Thyroid gland (tissue), 4 donors: ENCODE data around the gene TNFSF13.

ENCODE experiments used
- POLR2A ChIP-seq, 2 donors: fragments of 450-650 bp; IDR thresholded peaks; one replicate each; pipeline ENCODE4 v1.6.1; 2017; ENCODE audit warnings: antibody characterized with exemption in 2 of 2, mild to moderate bottlenecking in 2 of 2, moderate library complexity in 1 of 2
- TF ChIP-seq, protein P1 (sequence below), 6 experiments: fragments of 200-600 bp in 3 of 6; fragments of 450-650 bp in 3 of 6; sonication (generic) in 3 of 6; IDR thresholded peaks; one replicate each; pipeline ENCODE4 v1.5.1; 2016 to 2019; ENCODE audit warnings: antibody characterized with exemption in 6 of 6, mild to moderate bottlenecking in 2 of 6, inconsistent platforms in 1 of 6, moderate library complexity in 1 of 6

DNA sequence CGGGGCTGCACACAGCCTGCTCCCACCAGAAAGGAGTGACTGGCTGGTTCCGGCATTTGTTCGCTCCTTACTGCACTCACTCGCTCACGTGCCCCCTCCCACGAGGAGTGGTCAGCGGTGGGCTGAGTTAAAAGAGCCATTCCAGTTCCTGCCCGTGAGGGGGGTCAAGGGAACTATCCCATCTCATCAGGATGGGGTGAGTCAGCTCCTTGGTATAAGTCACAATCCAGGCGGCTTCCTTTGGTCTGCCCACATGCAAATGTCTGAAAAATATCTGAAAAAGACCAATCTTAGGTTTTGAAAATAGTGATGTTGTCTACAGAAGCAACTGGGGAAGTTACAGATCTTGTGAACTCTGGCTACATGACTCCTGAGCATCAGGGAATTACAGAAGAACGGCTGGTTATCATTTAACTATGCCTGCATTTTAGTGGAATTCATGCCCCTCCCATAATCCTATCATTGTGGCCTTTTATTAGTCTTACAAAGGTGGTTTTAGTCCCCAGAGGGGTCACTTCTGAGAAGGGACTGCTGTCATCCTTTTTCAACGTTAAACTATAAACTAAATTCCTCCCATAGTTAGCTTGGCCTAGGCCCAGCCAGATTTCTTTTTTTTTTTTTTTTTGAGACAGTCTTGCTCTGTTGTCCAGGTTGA lies 19.5 kb upstream of the TNFSF13 start:
- TF ChIP-seq, protein P1, sequence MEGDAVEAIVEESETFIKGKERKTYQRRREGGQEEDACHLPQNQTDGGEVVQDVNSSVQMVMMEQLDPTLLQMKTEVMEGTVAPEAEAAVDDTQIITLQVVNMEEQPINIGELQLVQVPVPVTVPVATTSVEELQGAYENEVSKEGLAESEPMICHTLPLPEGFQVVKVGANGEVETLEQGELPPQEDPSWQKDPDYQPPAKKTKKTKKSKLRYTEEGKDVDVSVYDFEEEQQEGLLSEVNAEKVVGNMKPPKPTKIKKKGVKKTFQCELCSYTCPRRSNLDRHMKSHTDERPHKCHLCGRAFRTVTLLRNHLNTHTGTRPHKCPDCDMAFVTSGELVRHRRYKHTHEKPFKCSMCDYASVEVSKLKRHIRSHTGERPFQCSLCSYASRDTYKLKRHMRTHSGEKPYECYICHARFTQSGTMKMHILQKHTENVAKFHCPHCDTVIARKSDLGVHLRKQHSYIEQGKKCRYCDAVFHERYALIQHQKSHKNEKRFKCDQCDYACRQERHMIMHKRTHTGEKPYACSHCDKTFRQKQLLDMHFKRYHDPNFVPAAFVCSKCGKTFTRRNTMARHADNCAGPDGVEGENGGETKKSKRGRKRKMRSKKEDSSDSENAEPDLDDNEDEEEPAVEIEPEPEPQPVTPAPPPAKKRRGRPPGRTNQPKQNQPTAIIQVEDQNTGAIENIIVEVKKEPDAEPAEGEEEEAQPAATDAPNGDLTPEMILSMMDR (IDR thresholded peaks at IDR 0.05), result no peak
- TF ChIP-seq POLR2A (IDR thresholded peaks at IDR 0.05), result no peak
